Raji (cell line): ENCODE data around the gene CMTM1.

Experiments
- POLR2A ChIP-seq: IDR thresholded peaks from 2 replicates; pipeline ENCODE4 v1.6.1; 2011; ENCODE audit warnings: low read depth, low read length, control low read depth; ENCODE audit not compliant: insufficient read depth

The CMTM1 gene

DNA sequence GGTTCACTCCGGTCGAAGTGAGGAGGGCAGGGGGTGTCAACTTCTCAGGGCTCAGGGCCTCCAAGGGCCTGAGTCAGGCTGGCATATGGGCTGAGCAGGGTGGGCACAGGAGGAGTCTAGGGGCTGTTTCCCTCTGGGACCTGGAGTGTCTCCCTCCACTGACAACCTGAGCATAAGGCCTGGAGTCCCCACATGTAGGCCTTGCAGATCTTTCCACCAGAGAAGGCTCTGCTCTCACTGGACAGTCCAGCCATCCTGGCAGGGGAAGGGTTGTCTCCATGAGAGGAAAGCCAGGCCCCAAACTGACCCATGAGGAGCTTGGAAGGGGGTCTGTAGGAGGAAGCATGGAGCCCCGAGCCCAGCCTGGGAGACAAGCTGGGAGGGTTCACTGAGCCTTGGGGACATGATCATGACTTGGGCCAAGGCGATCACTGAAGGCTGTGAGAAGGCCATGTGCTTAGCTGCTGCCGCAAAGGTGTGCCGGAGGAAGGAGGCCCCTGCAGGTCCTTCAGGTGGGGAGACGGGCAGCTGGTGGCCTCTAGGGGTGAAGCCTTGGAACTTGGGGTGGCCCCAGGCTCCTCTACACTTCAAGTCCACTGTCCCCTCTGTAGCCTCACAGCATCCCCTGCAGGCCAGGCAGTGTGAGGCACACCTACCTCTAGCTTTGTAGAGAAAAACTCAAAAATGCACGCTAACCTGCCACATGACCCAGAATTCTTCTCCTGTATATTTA is 22.9 kb downstream of the CMTM1 start:
- no peak for TF ChIP-seq POLR2A

DNA sequence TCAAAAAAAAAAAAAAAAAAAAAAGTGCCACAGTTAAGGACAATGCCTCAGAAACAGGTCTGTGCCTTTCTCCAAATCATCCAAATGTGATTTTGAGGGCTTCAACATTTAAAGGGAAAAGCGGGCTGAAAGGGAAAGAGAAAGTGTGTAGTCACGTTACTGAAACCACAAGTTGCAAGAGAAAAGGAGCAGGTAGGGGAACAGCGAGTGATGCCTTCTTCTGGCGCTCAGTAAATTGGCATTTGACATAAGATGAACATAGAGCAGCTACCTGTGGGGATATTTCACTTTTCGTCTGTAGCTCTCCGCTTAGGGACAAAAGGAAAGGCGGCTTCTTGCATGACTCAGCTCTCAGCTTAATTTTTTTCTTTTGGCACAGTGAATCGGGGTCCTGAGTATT is 24.1 kb downstream of the CMTM1 start:
- TF ChIP-seq POLR2A, result no peak

DNA sequence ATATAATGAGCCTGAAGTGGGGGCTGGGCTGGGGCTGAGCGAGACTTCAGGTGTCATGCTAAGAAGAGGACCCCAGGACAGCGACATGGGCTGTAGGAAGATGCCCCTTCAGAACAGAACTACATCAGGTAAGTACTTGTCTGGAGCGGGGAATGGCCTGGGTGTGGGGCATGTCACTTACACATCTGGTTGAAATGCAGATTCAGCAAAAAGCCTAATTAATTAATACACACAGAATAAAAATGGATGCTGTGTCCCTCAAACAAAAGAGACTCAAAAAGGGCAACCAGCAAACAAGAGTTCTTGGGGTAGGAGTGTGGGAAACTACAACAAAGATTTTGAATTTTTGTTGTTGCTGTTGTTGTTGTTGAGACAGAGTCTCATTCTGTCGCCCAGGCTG is 24.8 kb downstream of the CMTM1 start:
- TF ChIP-seq POLR2A, result no peak

- no peak for TF ChIP-seq POLR2A
These were observed 26.0 kb downstream of the CMTM1 start for GRCh38 chr16:66592241-66592640.

DNA sequence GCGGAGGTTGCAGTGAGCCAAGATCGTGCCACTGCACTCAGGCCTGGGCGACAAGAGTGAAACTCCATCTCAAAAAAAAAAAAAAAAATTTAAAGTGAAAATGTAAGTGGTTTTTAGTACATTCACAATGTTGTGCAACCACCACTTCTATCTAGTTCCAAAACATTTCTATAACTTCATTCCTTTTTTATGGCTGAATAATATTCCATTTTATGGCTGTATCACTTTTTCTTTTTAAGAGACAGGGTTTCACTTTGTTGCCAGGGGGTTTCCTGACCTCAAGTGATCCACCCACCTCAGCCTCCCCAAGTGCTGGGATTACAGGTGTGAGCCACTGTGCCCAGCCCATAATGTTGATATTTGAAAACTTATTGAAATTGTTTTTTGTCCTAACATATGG is 26.6 kb downstream of the CMTM1 start:
- no peak for TF ChIP-seq POLR2A

GRCh38 chr16:66594739-66595138 is 28.5 kb downstream of the CMTM1 start:
- no peak for TF ChIP-seq POLR2A

DNA sequence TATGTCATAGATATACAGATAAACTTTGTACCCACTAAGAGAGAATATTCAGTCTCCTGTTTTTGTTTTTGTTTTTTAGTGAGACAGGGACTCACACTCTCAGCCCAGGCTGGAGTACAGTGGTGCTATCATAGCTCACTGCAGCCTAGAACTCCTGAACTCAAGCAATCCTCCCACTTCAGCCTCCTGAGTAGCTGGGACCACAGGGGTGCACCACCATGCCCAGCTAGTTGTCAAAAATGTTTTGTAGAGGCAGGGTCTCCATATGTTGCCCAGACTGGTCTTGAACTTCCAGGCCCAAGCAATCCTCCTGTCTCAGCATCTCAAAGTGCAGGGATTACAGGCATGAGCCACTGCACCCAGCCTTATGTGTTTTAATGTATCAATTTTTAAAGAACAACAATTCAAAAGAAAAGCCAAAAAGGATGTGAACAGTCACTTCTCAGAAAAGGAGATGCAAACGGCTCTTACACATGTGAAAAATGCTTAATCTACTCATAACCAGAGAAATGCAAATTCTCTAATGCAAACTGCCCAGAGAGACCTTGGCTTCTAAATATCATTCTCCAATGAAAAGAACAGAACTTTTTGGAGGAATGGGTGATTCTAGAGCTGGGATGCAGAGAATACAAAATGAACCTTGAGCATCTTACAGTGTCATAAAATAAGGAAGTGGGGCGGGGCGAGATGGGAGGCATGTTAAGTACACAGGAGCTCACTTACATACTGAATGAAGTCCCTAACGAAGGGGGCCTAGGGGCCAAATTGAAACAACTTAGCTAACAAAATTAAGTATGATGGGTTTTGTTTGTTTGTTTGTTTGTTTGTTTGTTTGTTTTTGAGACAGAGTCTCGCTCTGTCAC is 31.0 kb downstream of the CMTM1 start:
- no peak for TF ChIP-seq POLR2A

DNA sequence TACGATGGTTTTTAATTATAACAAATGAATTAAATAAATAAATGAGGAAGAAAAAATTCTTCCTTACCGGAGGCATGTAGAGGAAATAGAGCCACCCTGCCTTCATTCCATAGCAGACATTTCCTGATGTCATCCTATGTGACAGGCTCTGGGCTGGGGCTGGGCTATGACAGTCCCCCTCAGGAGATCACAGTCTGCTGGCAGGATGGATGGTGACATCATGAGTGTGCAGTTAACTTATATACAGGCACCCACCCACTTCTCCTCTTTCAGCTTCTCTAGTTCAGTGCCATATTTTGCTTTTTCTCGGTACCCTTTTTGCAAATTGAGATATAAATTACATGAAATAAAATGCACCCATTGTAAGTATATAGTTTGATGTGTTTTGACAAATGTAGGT is 31.9 kb downstream of the CMTM1 start:
- no peak for TF ChIP-seq POLR2A

DNA sequence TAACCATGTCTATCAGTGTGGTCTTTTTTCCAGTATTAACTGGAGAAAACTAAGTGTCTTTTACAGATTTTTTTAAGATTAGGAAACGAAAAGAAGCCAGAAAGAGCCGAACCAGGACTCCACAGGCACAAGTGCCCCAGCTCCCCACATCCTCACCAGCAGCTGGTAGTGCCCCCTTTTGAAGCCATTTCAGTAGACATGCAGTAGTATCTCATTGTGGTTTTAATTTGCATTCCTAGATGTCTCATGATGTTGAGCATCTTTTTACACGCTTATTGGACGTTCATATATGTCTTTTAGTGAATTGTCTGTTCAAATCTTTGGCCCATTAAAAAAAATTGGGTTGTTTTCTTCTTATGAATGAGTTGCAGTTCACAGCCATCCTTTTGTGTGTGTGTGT is 33.5 kb downstream of the CMTM1 start:
- TF ChIP-seq POLR2A, result no peak

- no peak for TF ChIP-seq POLR2A
These were observed 34.2 kb downstream of the CMTM1 start for GRCh38 chr16:66600477-66600876.

DNA sequence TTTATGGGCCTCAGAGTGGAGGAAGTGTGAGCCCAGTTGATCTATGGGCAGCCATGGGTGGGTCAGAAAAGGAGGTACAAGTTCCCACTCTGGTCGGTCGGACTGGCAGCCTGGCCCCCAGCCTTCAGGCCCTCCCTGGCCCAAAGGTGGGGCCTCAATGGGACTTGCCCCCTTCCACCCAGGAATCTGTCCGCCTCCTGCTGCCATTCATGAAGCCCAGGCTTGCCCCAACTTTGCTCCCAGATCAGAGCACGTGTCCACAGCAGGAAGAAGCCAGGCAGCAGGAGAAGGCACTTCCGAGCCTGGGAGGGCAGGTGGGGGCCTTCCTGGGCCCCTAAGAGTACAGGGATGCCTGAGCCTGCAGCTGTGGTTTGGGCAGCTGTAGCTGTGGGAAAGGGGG is 35.2 kb downstream of the CMTM1 start:
- no peak for TF ChIP-seq POLR2A

- no peak for TF ChIP-seq POLR2A
These were observed 37.5 kb downstream of the CMTM1 start for GRCh38 chr16:66603537-66604375.

- no peak for TF ChIP-seq POLR2A
These were observed 38.3 kb downstream of the CMTM1 start, which contains the start of gene CMTM3 for GRCh38 chr16:66604376-66605176. CMTM3 (plus strand) TSS chr16:66604704; CDS start chr16:66604806, 102 bp downstream.

DNA sequence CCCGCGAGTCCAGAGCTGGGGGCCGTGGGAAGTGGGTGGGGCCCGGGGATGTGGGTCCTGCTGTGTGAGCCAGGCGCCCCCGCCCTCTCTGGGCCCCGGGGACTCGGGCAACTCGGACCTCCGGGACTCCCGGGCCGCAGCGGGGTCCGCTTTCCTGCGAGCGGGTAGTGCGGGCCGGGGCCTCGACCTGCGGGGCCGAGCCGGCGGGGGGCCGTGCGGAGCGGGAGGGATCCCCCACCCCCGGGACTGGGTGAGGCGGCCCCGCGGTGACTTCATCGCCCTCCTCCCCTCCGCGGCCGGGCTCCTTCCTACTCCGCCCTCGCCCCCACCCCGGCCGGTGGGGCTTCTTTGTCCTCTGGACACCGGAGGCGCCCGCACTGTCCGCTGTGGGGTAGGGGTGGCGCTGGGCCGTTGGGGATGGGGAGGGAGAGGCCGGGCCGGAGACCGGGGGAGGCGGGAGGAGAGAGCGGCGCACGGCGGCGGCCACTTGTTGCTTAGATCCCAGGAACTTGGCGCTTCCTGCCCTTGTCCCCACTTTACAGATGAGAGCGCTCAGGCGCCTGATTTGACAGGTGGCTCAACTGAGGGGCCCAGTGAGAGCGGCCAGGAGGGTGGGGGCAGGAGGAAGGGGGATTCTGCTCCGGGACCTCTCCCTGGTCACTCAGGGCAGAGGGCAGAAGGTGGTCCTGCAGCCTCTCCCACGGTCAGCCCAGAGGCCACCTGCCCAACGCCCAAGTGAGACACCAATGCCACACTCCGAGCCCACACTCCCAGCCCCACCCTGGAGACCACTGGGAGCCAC is 39.1 kb downstream of the CMTM1 start:
- no peak for TF ChIP-seq POLR2A
